ENCODE measurements around the gene TMEM79.
A peak's percentile ranks its signal among the peaks of the same experiment; 100 is the strongest.
"Not testable (repeated sequence)": the region's sequence is repeated elsewhere in the genome, so short reads cannot be mapped to it uniquely, and the experiment has no call there.

Gene TMEM79

DNA sequence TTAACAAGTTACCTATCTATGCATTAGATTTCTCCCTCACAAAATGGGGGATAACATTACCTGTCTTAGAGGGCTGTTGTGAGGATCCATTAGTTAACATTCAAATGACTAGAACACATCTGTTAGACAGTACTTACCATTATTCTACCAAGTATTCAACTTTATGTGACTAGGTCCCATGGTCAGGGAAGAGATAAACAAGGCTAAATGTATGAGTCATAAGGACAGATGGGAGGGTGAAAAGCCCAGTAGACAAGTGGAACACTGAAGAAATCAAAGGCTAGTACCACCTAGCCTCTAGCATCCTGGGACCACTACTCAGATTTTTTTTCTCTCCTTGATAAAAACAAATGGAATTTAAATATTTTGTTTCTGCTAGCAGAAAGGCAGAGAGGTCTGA is 24.0 kb downstream of the TMEM79 start:
- no peak for DNase-seq (ENCODE audit: low read depth)

GRCh38 chr1:156310962-156311361 is 26.8 kb downstream of the TMEM79 start:
- no peak for DNase-seq (ENCODE audit: low read depth)

GRCh38 chr1:156316909-156317308 is 32.8 kb downstream of the TMEM79 start:
- DNase-seq (ENCODE audit: low read depth), result no peak

GRCh38 chr1:156319664-156320063 is 35.5 kb downstream of the TMEM79 start:
- no peak for DNase-seq (ENCODE audit: low read depth)

- DNase-seq (ENCODE audit: low read depth), result no peak
These were observed 36.4 kb downstream of the TMEM79 start for GRCh38 chr1:156320560-156320959.

- not testable (repeated sequence) for DNase-seq (ENCODE audit: low read depth)
These were observed 39.1 kb downstream of the TMEM79 start for GRCh38 chr1:156323179-156323578.

DNA sequence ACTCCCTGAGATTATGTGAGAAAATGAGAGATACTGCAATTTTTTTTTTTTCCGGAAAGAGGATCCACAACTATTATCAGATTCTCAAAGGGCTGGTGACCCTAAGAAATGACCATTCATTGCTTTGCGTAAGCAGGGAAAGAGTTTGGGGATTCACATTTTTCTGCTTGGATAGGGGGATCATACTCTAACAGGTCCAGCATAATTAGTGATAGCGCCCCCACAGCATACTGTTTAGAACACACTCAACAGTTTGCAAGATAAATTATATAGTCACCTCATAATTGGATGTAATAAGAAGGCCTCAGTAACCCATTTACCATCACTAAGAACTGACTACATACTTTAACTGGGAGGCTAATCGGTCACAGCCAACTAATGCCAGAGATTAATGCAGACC is 52.1 kb downstream of the TMEM79 start:
- DNase-seq (ENCODE audit: low read depth), result no peak

DNA sequence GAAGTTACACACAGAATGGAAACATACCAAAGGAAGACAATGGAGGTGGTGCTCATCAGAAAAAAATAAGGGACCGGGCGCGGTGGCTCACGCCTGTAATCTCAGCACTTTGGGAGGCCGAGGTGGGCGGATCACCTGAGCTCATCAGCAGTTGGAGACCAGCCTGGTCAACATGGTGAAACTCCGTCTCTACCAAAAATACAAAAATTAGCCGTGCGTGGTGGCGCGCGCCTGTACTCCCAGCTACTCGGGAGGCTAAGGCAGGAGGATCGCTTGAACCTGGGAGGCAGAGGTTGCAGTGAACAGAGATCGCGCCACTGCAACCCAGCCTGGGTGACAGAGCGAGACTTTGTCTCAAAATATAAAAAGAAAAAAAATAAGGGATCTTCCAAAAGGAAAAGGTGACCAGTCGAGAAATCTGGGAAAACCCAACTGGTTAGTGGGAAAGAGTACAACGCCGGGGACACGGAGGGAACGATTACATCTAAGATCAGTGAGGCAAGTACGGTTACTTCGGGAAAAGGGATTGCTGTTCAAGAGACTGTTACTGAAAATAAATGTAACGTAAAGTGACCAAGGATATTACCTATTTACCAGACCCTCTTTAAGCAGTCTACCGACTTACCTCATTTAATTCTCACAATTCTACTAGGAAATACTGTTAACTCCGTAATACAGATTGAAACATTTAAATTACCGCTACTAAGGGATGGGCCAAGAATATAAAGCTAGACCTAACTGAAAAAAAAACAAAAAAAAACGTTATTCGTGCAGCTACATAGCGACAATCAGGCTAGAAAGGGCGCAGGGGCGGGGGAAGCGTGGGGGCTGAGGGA is 53.1 kb downstream of the TMEM79 start:
- no peak for DNase-seq (ENCODE audit: low read depth)

GRCh38 chr1:156337888-156338179 is 53.7 kb downstream of the TMEM79 start:
- no peak for DNase-seq (ENCODE audit: low read depth)

- DNase-seq (ENCODE audit: low read depth), result peak; percentile 99
These were observed 54.3 kb downstream of the TMEM79 start, which contains the start of the genes CCT3 and TSACC for GRCh38 chr1:156338180-156338976. CCT3 (minus strand) TSS chr1:156338292; CDS start chr1:156338184, 108 bp downstream. TSACC (plus strand) TSS chr1:156338526; CDS start chr1:156339758, 1,232 bp downstream.

Data from HS-27A (cell line).